K562 (cell line): ENCODE measurements around the gene ASCC3. TPM values are rescaled to one million over a fixed set of nuclear protein-coding genes. Genes with fewer than 3 reads are reported as not detected.

Source experiments
- CBFA2T3 ChIP-seq: fragments of 450-650 bp; IDR thresholded peaks from 2 replicates; pipeline ENCODE4 v1.6.1; 2017
- NCOA2 ChIP-seq, 2 experiments: fragments of 450-650 bp; IDR thresholded peaks; 2 replicates each; pipeline ENCODE4 v1.6.1; 2018; ENCODE audit warnings: mild to moderate bottlenecking in 2 of 2, moderate library complexity in 1 of 2; ENCODE audit not compliant: partially characterized antibody in 2 of 2
- RBFOX2 ChIP-seq: fragments of 200-400 bp; formaldehyde crosslinking; IDR thresholded peaks from 2 replicates; pipeline ENCODE4 v1.6.1; 2017; ENCODE audit warnings: low read depth, mild to moderate bottlenecking, low read length, moderate library complexity
- RBM15 ChIP-seq: fragments of 200-400 bp; formaldehyde crosslinking; IDR thresholded peaks from 2 replicates; pipeline ENCODE4 v1.6.1; 2018; ENCODE audit warnings: mild to moderate bottlenecking, low read length, moderate library complexity; ENCODE audit not compliant: insufficient read depth
- RCOR1 ChIP-seq, 2 experiments: IDR thresholded peaks; 2 replicates each; pipeline ENCODE4 v1.6.1; 2012; ENCODE audit warnings: low read depth in 2 of 2, low read length in 2 of 2, borderline replicate concordance in 1 of 2, improper control_type of control experiment in 1 of 2
- polyA plus RNA-seq, 8 experiments: library from polyadenylated mRNA; depleted of rRNA in 4 of 8; stranded (reverse) in 5 of 8; unstranded in 3 of 8; fragments of >200 nt; fragmentation: Nextera tagmentation in 2 of 8; fragmentation: Illumina TruSeq in 1 of 8; extraction: Ambion mirVana in 2 of 8; extraction: Trizol in 1 of 8; gene quantifications; 2 replicates each; pipeline versions ENCODE4 v1.2.1 to v1.2.3, GENCODE V29; 2011 to 2014; ENCODE audit warnings: inconsistent platforms in 1 of 8, missing spikeins in 1 of 8
- total RNA-seq, 7 experiments: library from RNA; depleted of rRNA in 6 of 7; stranded (reverse); fragments of >200 nt in 6 of 7; fragmentation: Illumina TruSeq in 2 of 7; extraction: Trizol in 2 of 7; gene quantifications; 2 replicates each; pipeline versions ENCODE4 v1.2.1 to v1.2.3, GENCODE V29; 2011 to 2021; ENCODE audit warnings: low replicate concordance in 1 of 7
- TF ChIP-seq, protein P1 (sequence below): sonication (generic); formaldehyde crosslinking; IDR thresholded peaks from 2 replicates; pipeline ENCODE4 v1.8.1; 2023; ENCODE audit warnings: missing genetic modification reagents, mild to moderate bottlenecking, borderline replicate concordance

Gene ASCC3
- total and polyA plus RNA-seq, 9 of the 15 experiments (the other 6 are each of a cell fraction or from before 2014, with no cell fraction given): 16.1 to 56.1 (median 33.9) TPM

DNA sequence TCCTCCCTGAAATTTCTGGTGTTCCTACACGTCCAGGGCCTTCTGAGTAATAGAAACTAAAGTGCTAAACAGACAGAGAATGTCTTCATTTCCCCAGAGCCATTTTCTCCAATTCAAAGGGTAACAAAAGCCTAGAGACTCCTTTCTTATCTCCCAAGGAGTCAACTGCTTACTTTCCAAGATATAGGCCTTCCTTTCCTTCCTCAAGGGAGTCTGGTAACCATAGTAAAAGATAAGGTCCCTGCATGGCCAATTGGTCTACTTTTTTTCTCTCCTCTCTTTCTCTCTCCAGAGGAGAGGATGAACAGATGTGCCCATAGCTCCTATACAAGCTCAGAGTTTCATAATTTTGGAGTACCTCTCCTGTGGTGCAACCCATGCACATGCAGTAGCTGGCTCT lies 185.7 kb downstream of the ASCC3 start (continued):
- TF ChIP-seq, protein P1, sequence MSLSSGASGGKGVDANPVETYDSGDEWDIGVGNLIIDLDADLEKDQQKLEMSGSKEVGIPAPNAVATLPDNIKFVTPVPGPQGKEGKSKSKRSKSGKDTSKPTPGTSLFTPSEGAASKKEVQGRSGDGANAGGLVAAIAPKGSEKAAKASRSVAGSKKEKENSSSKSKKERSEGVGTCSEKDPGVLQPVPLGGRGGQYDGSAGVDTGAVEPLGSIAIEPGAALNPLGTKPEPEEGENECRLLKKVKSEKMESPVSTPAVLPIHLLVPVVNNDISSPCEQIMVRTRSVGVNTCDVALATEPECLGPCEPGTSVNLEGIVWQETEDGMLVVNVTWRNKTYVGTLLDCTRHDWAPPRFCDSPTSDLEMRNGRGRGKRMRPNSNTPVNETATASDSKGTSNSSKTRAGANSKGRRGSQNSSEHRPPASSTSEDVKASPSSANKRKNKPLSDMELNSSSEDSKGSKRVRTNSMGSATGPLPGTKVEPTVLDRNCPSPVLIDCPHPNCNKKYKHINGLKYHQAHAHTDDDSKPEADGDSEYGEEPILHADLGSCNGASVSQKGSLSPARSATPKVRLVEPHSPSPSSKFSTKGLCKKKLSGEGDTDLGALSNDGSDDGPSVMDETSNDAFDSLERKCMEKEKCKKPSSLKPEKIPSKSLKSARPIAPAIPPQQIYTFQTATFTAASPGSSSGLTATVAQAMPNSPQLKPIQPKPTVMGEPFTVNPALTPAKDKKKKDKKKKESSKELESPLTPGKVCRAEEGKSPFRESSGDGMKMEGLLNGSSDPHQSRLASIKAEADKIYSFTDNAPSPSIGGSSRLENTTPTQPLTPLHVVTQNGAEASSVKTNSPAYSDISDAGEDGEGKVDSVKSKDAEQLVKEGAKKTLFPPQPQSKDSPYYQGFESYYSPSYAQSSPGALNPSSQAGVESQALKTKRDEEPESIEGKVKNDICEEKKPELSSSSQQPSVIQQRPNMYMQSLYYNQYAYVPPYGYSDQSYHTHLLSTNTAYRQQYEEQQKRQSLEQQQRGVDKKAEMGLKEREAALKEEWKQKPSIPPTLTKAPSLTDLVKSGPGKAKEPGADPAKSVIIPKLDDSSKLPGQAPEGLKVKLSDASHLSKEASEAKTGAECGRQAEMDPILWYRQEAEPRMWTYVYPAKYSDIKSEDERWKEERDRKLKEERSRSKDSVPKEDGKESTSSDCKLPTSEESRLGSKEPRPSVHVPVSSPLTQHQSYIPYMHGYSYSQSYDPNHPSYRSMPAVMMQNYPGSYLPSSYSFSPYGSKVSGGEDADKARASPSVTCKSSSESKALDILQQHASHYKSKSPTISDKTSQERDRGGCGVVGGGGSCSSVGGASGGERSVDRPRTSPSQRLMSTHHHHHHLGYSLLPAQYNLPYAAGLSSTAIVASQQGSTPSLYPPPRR: no peak
- no peak for TF ChIP-seq RBM15
- TF ChIP-seq RBFOX2: no peak
- TF ChIP-seq NCOA2 (IDR thresholded peaks at IDR 0.05; ENCODE audit: partially characterized antibody in 2 of 2): no peak
- 0 out of 4 replicates have a peak, but pooled peaks of 1 of the 2 experiments have one; percentile 12 for TF ChIP-seq RCOR1 (IDR thresholded peaks at IDR 0.05; ENCODE audit: borderline replicate concordance in 1 of 2, low read depth in 2 of 2, low read length in 2 of 2)
- peak; percentile 51; the same call in 1 of the 2 replicates for TF ChIP-seq CBFA2T3
